GM19099 (cell line): ENCODE measurements around the gene MIAT.

Experiments
- POLR2A ChIP-seq: IDR thresholded peaks from 3 replicates; pipeline ENCODE4 v1.6.1; 2011; ENCODE audit warnings: low read depth; ENCODE audit not compliant: insufficient read length; ENCODE audit errors: extremely low read depth

Gene MIAT

DNA sequence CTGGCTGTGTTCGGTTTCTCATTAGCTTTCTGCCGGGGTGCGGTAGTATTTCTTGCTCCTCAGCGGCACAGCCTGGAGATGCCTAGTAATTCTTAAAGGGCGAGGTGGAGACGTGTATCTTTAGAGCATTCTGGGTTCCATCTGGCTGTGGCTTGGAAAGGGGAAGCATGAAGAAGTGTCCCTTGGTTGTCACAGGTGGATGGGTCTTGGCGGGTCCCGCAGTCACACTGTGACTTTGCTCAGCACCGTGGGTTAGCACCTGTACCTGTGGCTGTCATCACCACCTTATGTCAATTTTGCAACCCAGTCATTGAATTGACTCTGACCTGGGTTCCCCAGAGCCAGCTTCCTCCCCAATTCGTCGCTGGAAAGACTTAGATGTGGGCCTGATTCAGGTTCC, 57.6 kb downstream of the MIAT start:
- no peak for TF ChIP-seq POLR2A

GRCh38 chr22:26715392-26715936, 58.1 kb downstream of the MIAT start:
- TF ChIP-seq POLR2A = no peak

DNA sequence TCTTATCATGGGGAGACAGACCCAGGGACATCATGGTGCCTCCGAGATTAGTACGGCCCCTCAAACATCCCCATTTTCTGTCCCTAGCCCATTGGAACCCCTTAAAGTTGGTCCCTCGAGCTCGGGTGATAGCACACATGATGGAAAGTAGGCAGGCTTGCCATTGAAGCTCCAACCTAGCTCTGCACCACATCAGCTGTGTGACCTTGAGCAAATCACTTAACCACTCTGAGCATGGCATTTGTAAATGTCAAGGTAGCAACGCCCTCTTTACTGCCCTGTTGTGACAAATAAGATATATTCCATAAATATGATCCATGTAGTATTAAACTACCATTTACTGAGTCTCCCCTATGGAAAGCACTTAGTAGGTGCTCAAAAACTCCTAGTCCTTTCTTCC, 61.1 kb downstream of the MIAT start:
- no peak for TF ChIP-seq POLR2A

- TF ChIP-seq POLR2A = no peak
Measured at GRCh38 chr22:26718905-26719304, 61.5 kb downstream of the MIAT start.

DNA sequence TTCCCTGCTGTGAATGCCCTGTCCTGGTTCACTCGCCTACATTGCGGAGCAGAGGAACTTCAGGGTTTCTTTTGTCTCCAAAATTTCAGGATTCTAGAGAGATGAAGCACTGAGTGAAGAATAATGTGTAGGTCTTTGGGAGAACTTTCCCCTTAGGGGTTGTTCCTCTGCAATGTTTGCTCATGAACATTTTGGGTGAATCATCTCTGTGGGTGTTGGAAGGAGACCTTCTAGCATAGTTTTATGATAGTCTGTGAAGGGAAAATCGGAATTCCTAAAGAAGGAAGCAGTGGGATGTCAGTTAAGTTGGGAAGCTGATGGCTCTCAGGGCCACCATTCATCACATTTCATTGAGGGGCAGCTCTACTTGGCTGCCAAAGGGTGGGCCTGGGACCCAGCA, 64.8 kb downstream of the MIAT start:
- no peak for TF ChIP-seq POLR2A

GRCh38 chr22:26724414-26724813, 67.0 kb downstream of the MIAT start:
- TF ChIP-seq POLR2A = no peak

- no peak for TF ChIP-seq POLR2A
Measured at GRCh38 chr22:26725012-26725676, 67.8 kb downstream of the MIAT start.
